ENCODE measurements around the gene PROZ.

PROZ gene

GRCh38 chr13:113135281-113135760, 23.1 kb upstream of the PROZ start:
- in situ Hi-C loops (cut with HindIII; ENCODE audit: low sequenced_read_pairs) = no loop called here
- TF ChIP-seq CTCF (IDR thresholded peaks at IDR 0.05; ENCODE audit: low read depth, low read length) = no peak
- no peak for DNase-seq (ENCODE audit: low read depth, low spot score)
- no peak overlapping the region for H3K4me3 ChIP-seq (ENCODE audit: low read depth, low read length)

GRCh38 chr13:113137691-113138298, 20.7 kb upstream of the PROZ start:
- H3K4me3 ChIP-seq (ENCODE audit: low read depth, low read length) = no peak overlapping the region
- no peak for DNase-seq (ENCODE audit: low read depth, low spot score)
- no peak for TF ChIP-seq CTCF (IDR thresholded peaks at IDR 0.05; ENCODE audit: low read depth, low read length)
- in situ Hi-C loops (cut with HindIII; ENCODE audit: low sequenced_read_pairs) = no loop called here

- no peak for TF ChIP-seq CTCF (IDR thresholded peaks at IDR 0.05; ENCODE audit: low read depth, low read length)
- DNase-seq (ENCODE audit: low read depth, low spot score) = no peak
- in situ Hi-C loops (cut with HindIII; ENCODE audit: low sequenced_read_pairs) = no loop called here
- no peak overlapping the region for H3K4me3 ChIP-seq (ENCODE audit: low read depth, low read length)
These were observed 19.5 kb upstream of the PROZ start for GRCh38 chr13:113138792-113139551.

- no peak overlapping the region for H3K4me3 ChIP-seq (ENCODE audit: low read depth, low read length)
- DNase-seq (ENCODE audit: low read depth, low spot score) = no peak
- TF ChIP-seq CTCF (IDR thresholded peaks at IDR 0.05; ENCODE audit: low read depth, low read length) = no peak
- in situ Hi-C loops (cut with HindIII; ENCODE audit: low sequenced_read_pairs) = no loop called here
These were observed 18.9 kb upstream of the PROZ start for GRCh38 chr13:113139577-113139976.

- no peak for DNase-seq (ENCODE audit: low read depth, low spot score)
- no peak for TF ChIP-seq CTCF (IDR thresholded peaks at IDR 0.05; ENCODE audit: low read depth, low read length)
- in situ Hi-C loops (cut with HindIII; ENCODE audit: low sequenced_read_pairs) = no loop called here
- no peak overlapping the region for H3K4me3 ChIP-seq (ENCODE audit: low read depth, low read length)
These were observed 17.5 kb upstream of the PROZ start for GRCh38 chr13:113140677-113141600.

- DNase-seq (ENCODE audit: low read depth, low spot score) = no peak
- TF ChIP-seq CTCF (IDR thresholded peaks at IDR 0.05; ENCODE audit: low read depth, low read length) = no peak
- in situ Hi-C loops (cut with HindIII; ENCODE audit: low sequenced_read_pairs) = no loop called here
- H3K4me3 ChIP-seq (ENCODE audit: low read depth, low read length) = no peak overlapping the region
These were observed 16.9 kb upstream of the PROZ start for GRCh38 chr13:113141601-113141970.

Measured in astrocyte of the spinal cord (primary cell).